Breast epithelium (tissue), 3 donors: ENCODE measurements around the gene CEBPA.

Source experiments
- CTCF ChIP-seq, 3 donors: fragments of 450-650 bp; IDR thresholded peaks; one replicate each; pipeline ENCODE4 v1.5.1; 2016 to 2017; ENCODE audit warnings: antibody characterized with exemption in 3 of 3, mild to moderate bottlenecking in 3 of 3, moderate library complexity in 3 of 3
- POLR2A ChIP-seq: fragments of 450-650 bp; IDR thresholded peaks from one replicate; pipeline ENCODE4 v1.6.1; 2016; ENCODE audit warnings: antibody characterized with exemption, mild to moderate bottlenecking, moderate library complexity

GRCh38 chr19:33271246-33272021 lies 30.9 kb downstream of the CEBPA start:
- TF ChIP-seq CTCF (IDR thresholded peaks at IDR 0.05) (no peak), POLR2A (no peak)
